Kidney glomerular epithelial cell (primary cell): ENCODE data around the gene PRDX5.

Experiments
- DNase-seq: peaks from one replicate; lab custom pipeline; 2025; lab: John Stamatoyannopoulos, UW

The PRDX5 gene

DNA sequence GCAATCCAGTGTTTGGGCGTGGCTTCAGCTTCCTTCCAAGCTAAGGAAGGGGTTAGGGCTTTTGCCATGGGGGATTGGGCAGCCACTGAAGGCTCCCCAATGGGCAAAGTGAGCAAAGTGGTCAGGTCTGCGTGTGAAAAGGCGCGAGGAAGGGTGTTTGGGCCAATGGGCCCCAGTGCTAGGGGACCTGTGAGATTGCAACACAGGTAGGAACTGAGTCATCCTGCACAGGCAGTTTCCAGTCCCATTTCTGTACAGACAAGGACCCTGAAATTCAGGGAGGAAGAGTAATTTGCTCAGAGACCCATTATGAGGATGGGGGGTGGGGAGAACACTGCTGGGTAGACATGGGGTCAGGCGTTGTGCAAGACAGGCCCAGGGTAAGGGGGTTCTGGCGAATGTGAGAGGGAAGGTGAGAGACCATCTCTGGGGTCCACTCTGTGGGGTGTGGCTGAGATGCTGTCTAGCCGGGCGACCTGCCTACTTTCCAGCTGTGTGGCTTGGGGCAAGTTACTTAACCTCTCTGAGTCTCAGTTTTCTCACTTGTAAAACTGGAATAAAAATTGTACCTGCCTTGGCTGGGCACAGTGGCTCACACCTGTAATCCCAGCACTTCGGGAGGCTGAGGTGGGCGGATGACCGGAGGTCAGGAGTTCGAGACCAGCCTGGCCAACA, 29.4 kb downstream of the PRDX5 start:
- DNase-seq = no peak

DNA sequence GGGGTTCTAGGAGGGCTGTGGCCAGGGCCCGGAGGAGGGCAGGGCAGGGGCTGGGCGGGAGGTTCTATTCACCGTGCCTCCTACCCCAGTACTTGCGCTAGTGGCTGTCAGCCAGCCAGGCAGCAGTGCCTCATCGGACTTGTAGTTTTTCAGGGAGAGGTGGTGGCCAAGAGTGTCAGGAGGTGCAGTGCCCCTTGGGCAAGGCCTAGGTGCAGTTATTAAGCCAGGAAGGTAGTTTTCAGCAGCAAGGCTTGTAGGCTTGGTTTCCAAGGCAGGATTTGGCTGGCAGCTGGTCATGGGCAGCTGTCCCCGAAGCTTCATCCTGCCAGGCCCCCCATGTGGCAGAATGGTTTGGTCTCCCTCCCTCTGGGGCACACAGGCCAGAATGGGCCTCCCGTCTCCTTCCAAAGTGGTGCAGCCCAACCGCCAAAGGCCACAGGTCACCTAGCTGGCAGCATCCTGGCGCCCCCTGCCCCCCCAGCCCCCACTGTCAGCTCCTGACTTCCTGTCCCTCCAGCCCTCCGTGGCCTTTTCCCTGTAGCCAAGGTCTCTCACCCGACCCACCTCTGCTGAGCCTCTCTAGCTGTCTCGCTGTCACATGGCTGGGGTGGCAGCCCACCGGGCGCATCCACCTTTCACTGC, 30.6 kb downstream of the PRDX5 start:
- no peak for DNase-seq

DNA sequence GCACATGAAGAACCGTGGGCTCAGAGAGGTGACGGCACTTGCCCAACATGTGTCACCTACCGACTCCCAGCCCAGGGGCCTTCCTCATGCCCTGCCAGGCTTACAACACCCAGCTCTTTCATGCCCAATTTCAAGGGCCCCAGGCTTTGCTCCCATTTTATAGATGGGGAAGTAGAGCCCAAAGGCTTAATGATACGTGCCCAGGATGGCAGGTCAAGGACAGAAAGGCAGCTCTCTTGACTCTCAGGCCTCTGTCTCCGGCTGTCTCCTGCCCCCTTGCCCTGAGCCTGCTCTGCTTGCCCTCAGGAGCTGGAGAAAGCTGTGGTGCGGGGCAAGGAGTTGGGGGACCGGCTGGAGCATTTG, 31.1 kb downstream of the PRDX5 start:
- no peak for DNase-seq

DNA sequence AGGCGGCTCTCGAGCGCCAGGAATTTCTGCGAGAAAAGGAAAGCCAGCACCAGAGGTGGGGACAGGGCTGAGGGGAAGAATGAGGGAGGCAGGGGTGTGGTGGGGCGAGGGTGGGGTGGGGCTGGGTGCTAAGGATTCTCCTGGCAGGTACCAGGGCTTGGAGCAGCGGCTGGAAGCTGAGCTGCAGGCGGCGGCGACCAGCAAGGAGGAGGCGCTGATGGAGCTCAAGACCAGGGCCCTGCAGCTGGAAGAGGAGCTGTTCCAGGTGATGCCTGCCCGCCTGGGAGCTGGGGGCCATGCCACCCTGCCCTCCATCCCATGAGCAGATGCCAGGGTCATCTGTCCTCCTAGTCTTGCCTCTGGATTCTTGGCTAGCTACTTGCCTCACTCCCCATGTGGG, 31.5 kb downstream of the PRDX5 start:
- no peak for DNase-seq

DNA sequence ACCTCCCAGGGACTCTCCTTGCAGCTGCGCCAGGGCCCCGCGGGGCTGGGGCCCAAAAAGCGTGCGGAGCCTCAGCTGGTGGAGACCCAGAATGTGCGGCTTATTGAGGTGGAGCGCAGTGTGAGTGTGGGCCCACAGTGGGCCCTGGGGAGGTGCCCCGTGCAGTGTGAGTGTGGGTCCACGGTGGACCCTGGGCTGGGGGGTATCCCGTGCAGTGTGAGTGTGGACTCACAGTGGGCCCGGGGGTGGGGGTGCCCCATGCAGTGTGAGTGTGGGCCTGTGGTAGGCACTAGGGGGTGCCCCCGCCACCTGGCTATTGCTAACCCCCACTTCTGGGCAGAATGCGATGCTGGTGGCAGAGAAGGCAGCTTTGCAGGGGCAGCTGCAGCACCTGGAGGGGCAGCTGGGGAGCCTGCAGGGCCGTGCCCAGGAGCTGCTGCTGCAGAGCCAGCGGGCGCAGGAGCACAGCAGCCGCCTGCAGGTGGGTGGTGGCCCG, 33.3 kb downstream of the PRDX5 start:
- no peak for DNase-seq

DNA sequence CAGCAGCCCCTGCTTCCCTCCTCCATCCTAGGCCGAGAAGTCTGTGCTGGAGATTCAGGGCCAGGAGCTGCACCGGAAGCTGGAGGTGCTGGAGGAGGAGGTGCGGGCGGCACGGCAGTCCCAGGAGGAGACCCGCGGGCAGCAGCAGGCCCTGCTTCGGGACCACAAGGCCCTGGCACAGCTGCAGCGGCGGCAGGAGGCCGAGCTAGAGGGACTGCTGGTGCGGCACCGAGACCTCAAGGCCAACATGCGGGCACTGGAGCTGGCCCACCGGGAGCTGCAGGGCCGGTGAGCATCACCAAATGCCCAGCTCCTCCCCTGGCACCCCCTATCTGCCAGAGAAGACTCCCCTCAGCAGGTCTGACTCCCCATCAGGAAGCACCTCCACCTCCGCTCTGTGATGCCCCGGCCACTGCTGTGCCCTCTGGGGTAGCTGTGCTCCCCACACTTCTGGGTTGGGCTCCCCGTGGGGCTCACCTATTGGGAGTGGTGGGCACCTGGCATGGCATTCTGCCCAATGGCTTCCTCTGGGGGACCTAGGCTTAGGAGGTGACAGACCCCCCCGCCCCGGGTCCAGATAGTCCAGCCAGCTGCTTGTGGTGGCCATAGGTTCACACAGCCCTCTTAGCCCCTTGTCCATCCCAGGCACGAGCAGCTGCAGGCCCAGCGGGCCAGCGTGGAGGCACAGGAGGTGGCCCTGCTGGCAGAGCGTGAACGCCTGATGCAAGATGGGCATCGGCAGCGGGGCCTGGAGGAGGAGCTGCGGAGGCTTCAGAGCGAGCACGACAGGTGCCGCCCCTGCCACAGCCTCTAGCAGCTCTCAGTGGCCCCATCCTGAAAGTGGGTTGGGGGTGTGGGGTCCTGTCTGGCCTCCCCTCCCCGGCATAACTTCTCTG, 34.4 kb downstream of the PRDX5 start:
- DNase-seq = no peak

DNA sequence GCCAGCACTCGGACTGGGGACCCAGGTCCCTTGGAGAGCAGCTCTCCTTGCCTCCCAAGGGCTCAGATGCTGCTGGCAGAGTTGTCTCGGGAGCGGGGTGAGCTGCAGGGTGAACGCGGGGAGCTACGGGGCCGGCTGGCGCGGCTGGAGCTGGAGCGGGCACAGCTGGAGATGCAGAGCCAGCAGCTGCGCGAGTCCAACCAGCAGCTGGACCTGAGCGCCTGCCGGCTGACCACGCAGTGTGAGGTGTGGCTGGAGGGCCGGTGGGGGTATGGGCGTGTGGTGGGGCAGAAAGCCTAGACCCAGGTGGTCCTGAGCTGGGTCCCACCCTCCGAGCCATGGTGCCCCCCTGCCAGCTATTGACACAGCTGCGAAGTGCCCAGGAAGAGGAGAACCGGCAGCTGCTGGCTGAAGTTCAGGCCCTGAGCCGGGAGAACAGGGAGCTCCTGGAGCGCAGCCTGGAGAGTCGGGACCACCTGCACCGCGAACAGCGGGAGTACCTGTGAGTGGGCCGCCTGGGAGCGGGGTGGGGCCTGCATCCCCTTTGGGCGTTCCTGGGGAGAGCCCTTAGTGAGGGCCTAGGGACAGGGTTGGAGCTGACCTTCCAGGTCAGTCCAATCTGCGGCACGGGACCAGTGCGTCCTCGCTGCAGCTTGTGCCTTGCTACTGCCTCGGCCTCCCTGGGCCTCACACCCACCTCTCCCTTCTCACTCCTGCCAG, 35.2 kb downstream of the PRDX5 start:
- DNase-seq = no peak

DNA sequence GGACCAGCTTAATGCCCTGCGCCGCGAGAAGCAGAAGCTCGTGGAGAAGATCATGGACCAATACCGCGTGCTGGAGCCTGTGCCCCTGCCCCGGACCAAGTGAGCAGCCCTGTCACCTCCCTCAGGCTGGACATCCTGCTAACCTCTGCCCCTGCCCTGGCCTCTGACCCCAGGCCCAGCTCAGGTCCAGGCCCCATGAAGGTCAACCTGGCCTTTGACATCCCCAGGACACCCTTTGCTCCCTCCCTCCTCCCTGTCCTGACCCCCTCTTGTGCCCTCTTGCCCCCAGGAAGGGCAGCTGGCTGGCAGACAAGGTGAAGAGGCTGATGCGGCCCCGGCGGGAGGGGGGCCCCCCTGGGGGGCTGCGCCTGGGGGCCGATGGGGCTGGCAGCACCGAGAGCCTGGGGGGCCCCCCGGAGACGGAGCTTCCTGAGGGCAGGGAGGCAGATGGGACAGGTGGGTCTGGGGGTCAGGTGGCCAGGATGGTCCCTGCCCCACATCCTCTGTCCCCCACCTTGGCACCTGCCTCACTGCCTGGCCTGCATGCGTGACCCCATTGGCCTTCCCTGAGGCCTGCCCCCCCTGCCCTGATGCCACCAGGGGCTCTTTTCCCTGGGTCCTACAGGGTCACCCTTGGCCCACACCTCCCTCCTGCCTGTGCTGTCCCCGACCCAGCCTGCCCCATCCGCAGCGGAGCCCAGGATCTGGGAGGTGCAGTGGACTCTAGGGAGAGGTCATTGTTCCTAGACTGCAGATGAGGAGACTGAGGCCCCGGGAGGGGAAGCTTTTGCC, 36.0 kb downstream of the PRDX5 start:
- no peak for DNase-seq

DNA sequence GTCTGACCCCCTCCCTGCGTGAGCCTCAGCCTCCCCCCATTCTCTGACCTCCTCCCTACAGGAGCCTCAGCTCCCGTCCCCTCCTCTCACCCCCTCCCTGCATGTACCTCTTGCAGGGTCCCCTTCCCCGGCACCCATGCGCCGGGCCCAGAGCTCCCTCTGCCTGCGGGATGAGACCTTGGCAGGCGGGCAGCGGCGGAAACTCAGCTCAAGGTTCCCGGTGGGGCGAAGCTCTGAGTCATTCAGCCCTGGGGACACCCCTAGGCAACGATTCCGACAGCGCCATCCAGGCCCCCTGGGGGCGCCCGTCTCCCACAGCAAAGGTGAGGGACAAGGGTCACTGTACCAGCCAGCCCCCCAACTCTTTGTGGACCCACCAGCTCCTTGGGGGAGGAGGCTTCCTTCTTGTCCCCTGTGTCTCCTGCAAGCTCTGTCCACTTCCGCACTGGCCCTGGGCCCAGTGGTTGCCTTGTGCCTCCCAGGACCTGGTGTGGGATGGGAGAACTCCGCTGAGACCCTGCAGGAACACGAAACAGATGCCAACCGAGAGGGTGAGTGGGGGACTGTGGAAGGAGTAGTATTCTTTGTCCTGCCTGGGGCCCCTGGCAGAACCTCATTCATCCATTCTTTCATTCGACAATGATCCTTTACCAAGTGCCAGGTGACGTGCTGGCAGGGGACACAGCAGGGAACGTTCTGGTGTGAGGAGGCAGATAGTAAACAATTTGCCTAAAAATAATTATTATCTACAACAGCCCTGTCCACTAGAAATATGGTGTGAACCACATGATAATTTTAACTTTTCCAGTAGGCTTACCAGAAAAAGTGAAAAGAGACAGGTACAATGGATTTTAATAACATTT, 37.4 kb downstream of the PRDX5 start:
- DNase-seq = peak; percentile 72

DNA sequence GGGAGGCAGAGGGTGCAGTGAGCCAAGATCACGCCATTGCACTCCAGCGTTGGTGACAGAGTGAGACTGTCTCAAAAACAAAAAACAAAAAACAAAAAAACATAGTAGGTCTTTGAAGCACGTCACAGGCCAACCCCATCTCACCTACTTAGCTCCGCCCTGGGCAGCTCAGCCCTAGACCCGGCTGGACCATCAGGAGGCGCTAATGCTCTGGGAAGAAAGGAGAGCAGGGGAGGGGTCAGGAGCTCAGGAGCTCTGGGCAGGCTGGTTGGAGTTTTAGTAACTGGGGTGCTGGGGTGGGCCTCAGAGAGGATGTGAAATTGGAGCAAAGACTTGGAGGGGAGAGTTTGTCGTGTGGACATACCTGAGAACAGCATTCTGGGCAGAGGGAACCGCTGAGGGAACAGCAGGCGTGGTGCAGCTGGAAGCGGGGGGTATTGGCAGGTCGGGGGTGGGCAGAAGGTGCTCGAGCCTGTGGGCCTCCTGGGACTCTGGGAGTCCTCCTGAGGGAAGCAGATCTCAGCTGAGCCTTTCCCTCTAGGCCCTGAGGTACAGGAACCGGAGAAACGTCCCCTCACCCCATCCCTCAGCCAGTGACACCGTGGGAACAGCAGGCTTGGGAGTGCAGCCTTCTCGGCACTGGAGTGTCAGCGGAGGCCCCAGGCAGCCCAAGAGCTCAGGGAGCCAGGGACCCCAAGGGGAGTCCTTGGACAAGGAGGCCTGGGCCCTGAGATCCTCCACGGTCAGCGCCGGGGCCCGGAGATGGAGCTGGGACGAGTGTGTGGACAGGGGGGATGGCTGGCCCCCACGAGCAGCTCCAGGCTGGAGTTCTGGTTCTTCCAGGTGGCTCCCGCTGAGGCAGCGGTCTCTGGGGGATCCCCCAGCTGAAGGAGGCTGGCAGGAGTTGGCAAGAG, 38.8 kb downstream of the PRDX5 start:
- peak; percentile 13 for DNase-seq

DNA sequence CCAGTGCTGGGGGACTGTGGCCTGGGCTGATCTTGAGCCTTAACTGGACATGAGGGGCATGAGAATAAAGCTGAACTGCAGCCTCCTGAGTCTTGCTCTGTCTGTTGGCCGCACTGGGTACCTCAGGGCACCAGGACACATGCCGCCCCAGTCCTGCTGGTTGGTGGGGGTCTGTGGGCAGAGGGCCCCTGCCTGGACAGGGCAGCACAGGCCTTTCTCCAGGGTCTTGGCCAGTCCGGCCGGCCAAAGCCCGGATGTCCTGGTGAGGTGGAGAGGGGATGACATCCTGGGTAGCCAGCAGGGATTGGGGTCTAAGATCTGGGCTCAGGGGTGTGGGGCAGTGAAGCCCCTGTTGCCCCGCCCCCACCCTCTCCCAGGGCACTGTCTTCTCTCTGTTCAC, 39.5 kb downstream of the PRDX5 start:
- no peak for DNase-seq

DNA sequence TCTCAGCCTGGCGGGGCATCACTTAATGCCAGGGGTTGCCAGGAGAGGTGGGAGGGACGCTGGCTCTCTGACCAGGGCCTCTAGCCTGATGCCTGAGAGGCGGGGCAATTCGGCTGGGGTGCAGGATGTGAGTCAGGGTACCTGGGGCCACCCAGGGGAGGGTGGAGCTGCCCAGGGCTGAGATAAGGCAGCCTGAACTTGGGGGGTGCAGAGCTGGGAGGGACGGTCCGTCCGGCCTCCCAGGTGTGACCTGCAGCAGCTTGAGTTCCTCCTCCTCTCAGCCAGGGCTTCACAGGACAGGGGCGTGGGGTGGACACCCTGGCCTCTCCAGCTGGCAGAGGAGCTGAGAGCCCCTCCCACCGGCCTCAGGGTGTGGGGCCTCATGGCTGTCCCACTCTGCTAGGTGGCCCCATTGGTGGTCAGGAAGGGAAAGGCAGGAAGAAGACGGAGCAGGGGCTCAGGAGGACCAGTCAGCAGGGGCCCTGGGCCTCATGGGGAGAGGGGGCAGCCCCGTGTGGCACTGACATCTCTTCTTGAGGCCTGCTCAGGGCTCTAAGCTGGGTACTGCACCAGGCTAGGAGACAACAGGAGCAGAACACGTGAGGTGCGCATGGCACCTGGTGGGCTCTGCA, 40.1 kb downstream of the PRDX5 start:
- DNase-seq = no peak

DNA sequence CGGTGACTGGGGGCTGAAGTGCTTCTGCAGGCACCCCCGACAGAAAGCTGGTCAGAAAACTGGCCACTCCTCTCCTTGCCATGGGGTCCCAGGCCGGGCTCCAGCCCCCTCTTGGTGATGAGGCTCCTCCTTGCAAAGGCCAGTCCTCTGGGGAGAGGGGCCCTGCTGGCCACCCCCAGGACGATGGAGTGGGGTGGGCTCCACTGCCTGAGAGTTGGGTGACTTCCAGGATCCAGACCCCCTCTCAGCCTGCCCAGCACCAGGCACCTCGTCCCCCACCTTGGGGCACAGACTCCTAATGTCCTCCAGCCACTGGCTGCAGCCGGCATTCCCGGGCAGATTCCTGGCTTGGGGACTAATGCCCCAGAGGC, 40.6 kb downstream of the PRDX5 start:
- DNase-seq = no peak

DNA sequence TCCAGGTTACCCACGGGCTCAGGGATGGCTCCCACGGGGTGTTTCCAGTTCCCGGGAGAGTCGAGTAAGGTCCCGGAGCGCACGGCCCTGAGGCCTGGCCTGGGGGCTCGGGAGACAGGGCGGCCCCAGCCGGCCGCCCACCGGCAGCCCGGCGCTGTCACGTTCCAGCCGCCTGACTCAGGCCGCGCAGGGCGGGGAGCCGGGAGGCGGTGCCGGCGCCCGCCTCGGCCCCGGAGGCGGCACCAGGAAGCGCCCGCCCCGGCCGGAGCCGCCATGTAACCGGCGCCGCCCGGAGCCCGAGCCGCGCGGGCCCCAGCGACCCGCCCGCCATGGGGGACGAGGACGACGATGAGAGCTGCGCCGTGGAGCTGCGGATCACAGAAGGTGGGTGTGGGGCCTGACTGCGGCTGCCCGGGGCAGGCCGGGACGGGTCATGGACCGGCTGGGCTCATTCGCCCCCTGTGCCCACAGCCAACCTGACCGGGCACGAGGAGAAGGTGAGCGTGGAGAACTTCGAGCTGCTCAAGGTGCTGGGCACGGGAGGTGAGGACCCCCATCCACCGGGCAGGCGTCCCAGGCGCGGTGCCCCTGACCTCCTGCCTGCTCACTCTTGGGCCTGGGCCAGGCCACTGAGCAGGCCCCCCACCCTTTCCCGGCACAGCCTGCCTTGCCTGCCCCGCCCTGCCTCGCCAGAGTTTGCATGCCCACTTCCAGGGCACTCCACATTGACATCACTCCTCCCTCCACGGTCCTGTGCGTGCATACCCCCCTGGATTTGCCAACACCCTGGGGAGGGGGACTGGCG, 41.2 kb downstream of the PRDX5 start, which contains the start of gene RPS6KA4:
TSS of gene RPS6KA4 (plus strand) at position 256 of the 805 bp plus-strand sequence. CDS start at position 330, 74 bp downstream.
- peak; percentile 60 for DNase-seq

DNA sequence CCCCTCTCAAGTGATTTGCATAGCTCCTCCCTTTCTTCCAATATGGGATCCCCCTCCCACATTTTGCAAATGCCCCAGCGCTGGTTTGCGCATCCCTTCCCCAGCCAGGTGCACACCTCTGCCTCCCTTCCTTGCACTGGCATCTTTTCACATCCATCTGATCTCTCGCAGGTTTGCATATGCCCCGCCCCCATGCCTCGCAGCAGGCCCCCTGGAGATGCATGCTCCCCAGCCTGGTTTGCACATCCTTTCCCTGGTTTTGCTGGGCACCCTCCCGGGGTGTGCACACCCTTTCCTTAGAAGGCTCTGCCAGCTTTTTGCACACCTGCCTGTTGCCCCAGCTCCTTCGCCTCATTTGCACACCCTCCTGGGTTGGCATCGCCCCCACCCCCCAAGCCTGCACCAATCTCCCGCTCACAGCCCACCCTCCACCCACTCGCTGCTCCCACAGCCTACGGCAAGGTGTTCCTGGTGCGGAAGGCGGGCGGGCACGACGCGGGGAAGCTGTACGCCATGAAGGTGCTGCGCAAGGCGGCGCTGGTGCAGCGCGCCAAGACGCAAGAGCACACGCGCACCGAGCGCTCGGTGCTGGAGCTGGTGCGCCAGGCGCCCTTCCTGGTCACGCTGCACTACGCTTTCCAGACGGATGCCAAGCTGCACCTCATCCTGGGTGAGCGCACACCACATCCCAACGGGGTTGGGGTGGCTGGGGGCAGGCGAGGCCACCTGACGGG, 42.0 kb downstream of the PRDX5 start:
- DNase-seq = no peak

DNA sequence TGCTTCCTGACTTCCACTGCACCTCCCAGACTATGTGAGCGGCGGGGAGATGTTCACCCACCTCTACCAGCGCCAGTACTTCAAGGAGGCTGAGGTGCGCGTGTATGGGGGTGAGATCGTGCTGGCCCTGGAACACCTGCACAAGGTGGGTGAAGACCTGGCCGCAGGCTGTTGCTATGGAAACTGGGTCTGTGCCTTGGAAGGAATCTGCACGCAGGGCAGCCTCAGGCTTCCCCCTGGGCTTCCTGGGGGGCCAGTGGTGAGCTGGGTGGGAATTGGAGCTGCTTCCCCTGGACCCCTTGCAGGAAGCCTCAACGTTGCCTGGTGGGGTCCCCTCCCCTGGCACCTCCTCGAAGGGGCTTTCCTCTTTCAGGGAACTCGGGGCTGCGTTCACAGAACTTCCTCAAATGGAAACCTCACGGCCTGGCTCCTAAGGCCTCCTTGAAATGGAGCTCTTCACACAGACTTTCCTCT, 42.6 kb downstream of the PRDX5 start:
- DNase-seq = no peak

DNA sequence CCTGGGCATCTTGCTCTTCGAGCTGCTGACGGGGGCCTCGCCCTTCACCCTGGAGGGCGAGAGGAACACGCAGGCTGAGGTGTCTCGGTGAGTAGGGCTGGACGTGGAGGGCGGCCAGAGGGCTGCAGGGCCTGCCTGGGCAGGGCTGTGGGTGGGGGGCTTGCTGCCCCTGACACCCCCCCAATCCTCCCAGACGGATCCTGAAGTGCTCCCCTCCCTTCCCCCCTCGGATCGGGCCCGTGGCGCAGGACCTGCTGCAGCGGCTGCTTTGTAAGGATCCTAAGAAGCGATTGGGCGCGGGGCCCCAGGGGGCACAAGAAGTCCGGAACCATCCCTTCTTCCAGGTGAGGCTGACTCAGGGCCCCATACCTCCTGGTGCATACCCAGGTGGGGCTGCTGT, 43.7 kb downstream of the PRDX5 start:
- DNase-seq = no peak
